B cell (primary cell): ENCODE results near the gene MT1X. TPM values are rescaled to one million over a fixed set of nuclear protein-coding genes. Genes with fewer than 3 reads are reported as not detected.

Experiments used
- ATAC-seq: fragments of 200-7000 bp; cut with Tn5 transposase; one replicate; pipeline ENCODE4 v1.10.0; 2021; ENCODE audit warnings: low read depth, mild to moderate bottlenecking, moderate number of reproducible peaks, moderate library complexity
- CTCF ChIA-PET: fragments of 350-600 bp; sonication (Branson Sonifier 250); formaldehyde crosslinking; loops from one replicate; lab custom pipeline; 2021; ENCODE audit warnings: antibody characterized with exemption, inconsistent platforms; lab: Charles Lee
- POLR2A ChIA-PET: fragments of 350-600 bp; sonication (Branson Sonifier 250); formaldehyde crosslinking; loops from one replicate; lab custom pipeline; 2021; ENCODE audit warnings: antibody characterized with exemption; lab: Charles Lee
- DNase-seq: peaks from one replicate; pipeline ENCODE4 v3.0.0; 2013
- H2AFZ ChIP-seq: 2 replicates; pipeline ENCODE4 v1.6.1; 2012; ENCODE audit warnings: mild to moderate bottlenecking, low read depth, low read length; ENCODE audit not compliant: insufficient read depth, poor library complexity, severe bottlenecking
- H3K27ac ChIP-seq, 2 donors: 1 replicate in 1 of 2; 2 replicates in 1 of 2; pipeline ENCODE4 v1.5.1; 2012 to 2013; ENCODE audit warnings: low read length in 2 of 2, mild to moderate bottlenecking in 2 of 2, moderate library complexity in 1 of 2
- H3K27me3 ChIP-seq, 4 experiments: fragments of 200-600 bp in 1 of 4; sonication (generic) in 1 of 4; replicated peaks in 1 of 4; 1 replicate in 2 of 4; 2 replicates in 2 of 4; pipeline versions ENCODE4 v1.6.1 to v1.7.0; 2013 to 2016; ENCODE audit warnings: low read length in 3 of 4, mild to moderate bottlenecking in 2 of 4, mixed read lengths in 1 of 4, moderate library complexity in 1 of 4; ENCODE audit not compliant: insufficient read depth in 4 of 4, control insufficient read depth in 3 of 4; ENCODE audit errors: control extremely low read depth in 1 of 4
- H3K36me3 ChIP-seq, 2 experiments: replicated peaks in 1 of 2; 1 replicate in 1 of 2; 2 replicates in 1 of 2; pipeline versions ENCODE4 v1.6.1 to v1.7.1; 2013; ENCODE audit warnings: low read length in 1 of 2; ENCODE audit not compliant: insufficient read depth in 2 of 2, control insufficient read depth in 1 of 2; ENCODE audit errors: control extremely low read depth in 1 of 2, extremely low read depth in 1 of 2
- H3K4me1 ChIP-seq, 2 donors: fragments of 200-600 bp in 1 of 2; sonication (generic) in 1 of 2; 1 replicate in 1 of 2; 2 replicates in 1 of 2; pipeline versions ENCODE4 v1.5.1 to v1.6.1; 2013 to 2017; ENCODE audit warnings: low read length in 2 of 2; ENCODE audit not compliant: control insufficient read depth in 2 of 2, insufficient read depth in 2 of 2
- H3K4me2 ChIP-seq: replicated peaks from 2 replicates; pipeline ENCODE3; 2012; ENCODE audit warnings: mild to moderate bottlenecking, low read depth, low read length; ENCODE audit not compliant: poor library complexity, severe bottlenecking
- H3K4me3 ChIP-seq, 5 experiments: fragments of 200-600 bp in 1 of 5; sonication (generic) in 1 of 5; 1 replicate in 3 of 5; 2 replicates in 2 of 5; pipeline versions ENCODE4 v1.5.1 to v1.7.0; 2011 to 2016; ENCODE audit warnings: low read length in 4 of 5, mild to moderate bottlenecking in 4 of 5, low read depth in 2 of 5, control low read depth in 1 of 5, moderate library complexity in 1 of 5; ENCODE audit not compliant: insufficient read depth in 1 of 5; ENCODE audit errors: control extremely low read depth in 1 of 5, extremely low read depth in 1 of 5
- H3K79me2 ChIP-seq: fragments of 200-600 bp; sonication (generic); one replicate; pipeline ENCODE4 v1.6.0; 2016; ENCODE audit warnings: low read length; ENCODE audit not compliant: control insufficient read depth, insufficient read depth
- H3K9ac ChIP-seq: fragments of 200-600 bp; sonication (generic); 2 replicates; pipeline ENCODE4 v1.6.1; 2017; ENCODE audit warnings: mild to moderate bottlenecking, low read length, moderate library complexity
- H3K9me3 ChIP-seq, 3 donors: one replicate each; pipeline versions ENCODE4 v1.6.1 to v1.7.1; 2013; ENCODE audit warnings: low read length in 2 of 3; ENCODE audit not compliant: control insufficient read depth in 2 of 3, insufficient read depth in 1 of 3; ENCODE audit errors: control extremely low read depth in 1 of 3
- H4K20me1 ChIP-seq: 2 replicates; pipeline ENCODE4 v1.6.0; 2012; ENCODE audit warnings: mild to moderate bottlenecking, low read length; ENCODE audit not compliant: insufficient read depth, control insufficient read depth, poor library complexity, severe bottlenecking
- H3K27ac Mint-ChIP-seq: one replicate; pipeline ENCODE4 v1.8.0; 2021; ENCODE audit warnings: mixed read lengths
- H3K27me3 Mint-ChIP-seq: one replicate; pipeline ENCODE4 v1.8.0; 2021; ENCODE audit warnings: mixed read lengths
- H3K4me1 Mint-ChIP-seq: one replicate; pipeline ENCODE4 v1.8.0; 2021; ENCODE audit warnings: mixed read lengths
- H3K4me3 Mint-ChIP-seq: one replicate; pipeline ENCODE4 v1.8.0; 2021; ENCODE audit warnings: mixed read lengths
- H3K9me3 Mint-ChIP-seq: one replicate; pipeline ENCODE4 v1.8.0; 2022; ENCODE audit warnings: mixed read lengths; ENCODE audit not compliant: insufficient read depth
- CTCF ChIP-seq: fragments of 200-600 bp; IDR thresholded peaks from one replicate; pipeline ENCODE4 v1.8.0; 2022; ENCODE audit warnings: antibody characterized with exemption, mild to moderate bottlenecking
- EZH2 ChIP-seq: IDR thresholded peaks from 2 replicates; pipeline ENCODE4 v1.6.1; 2012; ENCODE audit warnings: borderline replicate concordance, low read depth, mild to moderate bottlenecking, moderate library complexity, low read length; ENCODE audit not compliant: insufficient read depth, poor library complexity, severe bottlenecking
- WGBS: methylation state at CpG from one replicate; pipeline ENCODE4 v1.1.5; 2013; ENCODE audit warnings: missing lambda C conversion rate; ENCODE audit not compliant: insufficient coverage; 5-methylcytosine and 5-hydroxymethylcytosine counted together
- intact Hi-C: fragments of 100-400 bp; cut with micrococcal nuclease; formaldehyde crosslinking; loops from one replicate; pipeline ENCODE4 v1.10.0; 2022
- polyA plus RNA-seq: library from polyadenylated mRNA; depleted of rRNA; stranded (reverse); fragments of >200 nt; gene quantifications from 2 replicates; pipeline ENCODE4 v1.2.3, GENCODE V29; 2012
- total RNA-seq, 2 donors: library from RNA; stranded (reverse); fragments of 120-200 nt in 1 of 2; gene quantifications; 1 replicate in 1 of 2; 2 replicates in 1 of 2; pipeline versions ENCODE4 v1.2.3 to v1.2.4, GENCODE V29; 2013 to 2022

Gene MT1X
- total and polyA plus RNA-seq, 2 donors (not counting 1 experiment from before 2014, with no cell fraction given): 9.1 to 17.2 TPM

GRCh38 chr16:56688762-56689161 is 6.5 kb downstream of the MT1X start:
- Histone ChIP-seq H3K27me3 (no peaks in the 10 kb centered on the region), H3K4me3 (no peak overlapping the region), H3K79me2 (no peaks in the 10 kb centered on the region), H3K4me1 (no peaks in the 10 kb centered on the region), H2AFZ (no peak overlapping the region), H3K9ac (no peak overlapping the region), H3K4me2 (no peak overlapping the region), H4K20me1 (no peaks in the 10 kb centered on the region), H3K36me3 (no peaks in the 10 kb centered on the region), H3K27ac (no peak overlapping the region), H3K9me3 (peaks cover 0 to 12% (median 0%) of the 10 kb centered on the region in 3 donors)
- ATAC-seq: no peak
- Mint-ChIP-seq H3K4me3 (no peak overlapping the region), H3K27me3 (peaks cover 20% of the 10 kb centered on the region), H3K27ac (no peak overlapping the region), H3K4me1 (peaks cover 1% of the 10 kb centered on the region), H3K9me3 (peaks cover 2% of the 10 kb centered on the region)
- TF ChIP-seq EZH2 (no peak), CTCF (no peak)
- CTCF ChIA-PET: interaction anchor here (3.3 kb wide), 1 partner anchor 13 kb away, joined by 15 read pairs; no protein-coding TSS in a partner anchor
- DNase-seq: no peak
- POLR2A ChIA-PET: no interaction called here
- intact Hi-C loops: loop anchor here (10.0 kb wide), 1 partner anchor 54 kb away; the partner anchor contains the start of genes MT1A and MT1M
- 43% methylated on average over 1 of the region's 1 CpG for WGBS

- no peaks in the 10 kb centered on the region for H3K4me1 Mint-ChIP-seq
- intact Hi-C loops: loop anchor here (10.0 kb wide), 1 partner anchor 54 kb away; the partner anchor contains the start of genes MT1A and MT1M
- no peak overlapping the region for H3K4me3 Mint-ChIP-seq
- H3K4me2 ChIP-seq: no peak overlapping the region
- H3K9ac ChIP-seq: no peak overlapping the region
- peaks cover 0 to 12% (median 0%) of the 10 kb centered on the region in 3 donors for H3K9me3 ChIP-seq
- no peak for TF ChIP-seq EZH2
- TF ChIP-seq CTCF: no peak
- H3K27ac Mint-ChIP-seq: no peak overlapping the region
- H3K27me3 ChIP-seq: no peaks in the 10 kb centered on the region
- 86% methylated on average over 1 of the region's 3 CpGs for WGBS
- H4K20me1 ChIP-seq: no peaks in the 10 kb centered on the region
- ChIA-PET POLR2A (no interaction called here), CTCF (interaction anchor here (3.3 kb wide), 1 partner anchor 12 kb away, joined by 15 read pairs; no protein-coding TSS in a partner anchor)
- ATAC-seq (no peak), DNase-seq (no peak)
- no peak overlapping the region for H2AFZ ChIP-seq
- no peaks in the 10 kb centered on the region for H3K79me2 ChIP-seq
- peaks cover 22% of the 10 kb centered on the region for H3K27me3 Mint-ChIP-seq
- no peak overlapping the region for H3K27ac ChIP-seq
- no peak overlapping the region for H3K4me3 ChIP-seq
- H3K9me3 Mint-ChIP-seq: peaks cover 2% of the 10 kb centered on the region
- H3K36me3 ChIP-seq: no peaks in the 10 kb centered on the region
- H3K4me1 ChIP-seq: no peaks in the 10 kb centered on the region
These were observed 6.9 kb downstream of the MT1X start for GRCh38 chr16:56689171-56689570.
